ENCODE data around the gene ARL5A.
"Not testable (repeated sequence)": the region's sequence is repeated elsewhere in the genome, so short reads cannot be mapped to it uniquely, and the experiment has no call there.

ARL5A gene

GRCh38 chr2:151828143-151828889 is at the start of gene ARL5A:
Gene ARL5A, minus strand, starts transcription at chr2:151828421. Its CDS starts 245 bp downstream, at chr2:151828176.
- H3K27ac ChIP-seq = peak within 1 kb of the TSS; percentile 91
- no peak for TF ChIP-seq CTCF (conservative IDR thresholded peaks at IDR 0.05)
- TF ChIP-seq ZFX (IDR thresholded peaks at IDR 0.05) = peak; percentile 73

- H3K27ac ChIP-seq = not testable (repeated sequence)
Measured at GRCh38 chr2:151875631-151876030, 47.4 kb upstream of the ARL5A start.

GRCh38 chr2:151872463-151872862 is 44.2 kb upstream of the ARL5A start:
- H3K27ac ChIP-seq = no peak overlapping the region
- TF ChIP-seq ZFX (IDR thresholded peaks at IDR 0.05) (no peak), CTCF (conservative IDR thresholded peaks at IDR 0.05) (no peak)

GRCh38 chr2:151869291-151869690 is 41.1 kb upstream of the ARL5A start:
- no peak overlapping the region for H3K27ac ChIP-seq
- TF ChIP-seq ZFX (IDR thresholded peaks at IDR 0.05) = no peak
- TF ChIP-seq CTCF (conservative IDR thresholded peaks at IDR 0.05) = no peak

- TF ChIP-seq CTCF (conservative IDR thresholded peaks at IDR 0.05) (no peak), ZFX (IDR thresholded peaks at IDR 0.05) (no peak)
- no peak overlapping the region for H3K27ac ChIP-seq
Measured at GRCh38 chr2:151862700-151863099, 34.5 kb upstream of the ARL5A start.

- no peak overlapping the region for H3K27ac ChIP-seq
- TF ChIP-seq ZFX (IDR thresholded peaks at IDR 0.05) = no peak
- TF ChIP-seq CTCF (conservative IDR thresholded peaks at IDR 0.05) = no peak
Measured at GRCh38 chr2:151861174-151861573, 33.0 kb upstream of the ARL5A start.

GRCh38 chr2:151860613-151861146 is 32.5 kb upstream of the ARL5A start:
- H3K27ac ChIP-seq = no peak overlapping the region
- TF ChIP-seq CTCF (conservative IDR thresholded peaks at IDR 0.05) (no peak), ZFX (IDR thresholded peaks at IDR 0.05) (no peak)

GRCh38 chr2:151860210-151860609 is 32.0 kb upstream of the ARL5A start:
- TF ChIP-seq CTCF (conservative IDR thresholded peaks at IDR 0.05) = no peak
- TF ChIP-seq ZFX (IDR thresholded peaks at IDR 0.05) = no peak
- no peak overlapping the region for H3K27ac ChIP-seq

Data from C4-2B (cell line).